Right lobe of liver (tissue), 6 donors: ENCODE measurements around the gene MAFF. TPM values are rescaled to one million over a fixed set of nuclear protein-coding genes. Genes with fewer than 3 reads are reported as not detected.

ENCODE experiments used
- ATAC-seq, 4 donors: fragments of 200-7000 bp; cut with Tn5 transposase; one replicate each; pipeline ENCODE4 v1.9.1; 2020; ENCODE audit warnings: mild to moderate bottlenecking in 4 of 4, moderate library complexity in 4 of 4
- DNase-seq, 3 donors: peaks; one replicate each; pipeline ENCODE4 v3.0.0-alpha.2; 2020
- H3K27ac ChIP-seq, 3 donors: fragments of 200-600 bp; one replicate each; pipeline ENCODE4 v1.8.0; 2022
- H3K27me3 ChIP-seq, 2 donors: fragments of 200-600 bp; one replicate each; pipeline ENCODE4 v1.8.0; 2022
- H3K36me3 ChIP-seq, 4 donors: fragments of 200-600 bp; sonication (generic) in 1 of 4; one replicate each; pipeline versions ENCODE4 v1.5.1 to v1.8.0; 2017 to 2022; ENCODE audit warnings: control low read depth in 1 of 4
- H3K4me1 ChIP-seq, 4 donors: fragments of 200-600 bp; sonication (generic) in 1 of 4; one replicate each; pipeline versions ENCODE4 v1.5.1 to v1.8.0; 2017 to 2022; ENCODE audit warnings: control low read depth in 1 of 4
- H3K4me3 ChIP-seq, 3 donors: fragments of 200-600 bp; one replicate each; pipeline ENCODE4 v1.8.0; 2022
- H3K9me3 ChIP-seq, 4 donors: fragments of 200-600 bp; sonication (generic) in 1 of 4; one replicate each; pipeline versions ENCODE4 v1.5.1 to v1.8.0; 2017 to 2022; ENCODE audit warnings: control low read depth in 1 of 4
- POLR2A ChIP-seq: fragments of 450-650 bp; IDR thresholded peaks from one replicate; pipeline ENCODE4 v1.6.1; 2017; ENCODE audit warnings: antibody characterized with exemption, mild to moderate bottlenecking
- WGBS: methylation state at CpG from one replicate; pipeline ENCODE4 v1.1.6; 2018; ENCODE audit warnings: low coverage, low lambda C conversion rate; ENCODE audit not compliant: insufficient coverage; ENCODE audit errors: missing lambda C conversion rate; 5-methylcytosine and 5-hydroxymethylcytosine counted together
- intact Hi-C, 2 donors: fragments of 100-400 bp; cut with DNase I; formaldehyde crosslinking; loops; one replicate each; pipeline versions ENCODE4 v1.11.2 to v1.14.1; 2022
- total RNA-seq, 6 experiments: library from RNA; depleted of rRNA in 2 of 6; stranded (reverse); fragments of >200 nt in 2 of 6; fragmentation: NEBNext Ultra II Directional in 3 of 6; extraction: Animal tissue kit (Norgen Biotek cat#: 25700) in 3 of 6; gene quantifications; one replicate each; pipeline versions ENCODE4 v1.1.0 to v1.2.4, GENCODE V29; 2016 to 2023
- TF ChIP-seq, protein P1 (sequence below), 4 donors: fragments of 200-600 bp in 3 of 4; fragments of 450-650 bp in 1 of 4; IDR thresholded peaks; one replicate each; pipeline versions ENCODE4 v1.5.1 to v1.8.0; 2016 to 2022; ENCODE audit warnings: antibody characterized with exemption in 4 of 4, mild to moderate bottlenecking in 2 of 4
- donor health status: DM: no; HTN: yes; CAD: no.
- donor health status: DM: no; HTN: no; CAD: no.
- donor health status: DM: no; HTN: no; CAD: no.
- donor health status: DM: no; HTN: yes; CAD: no.
- donor health status: DM: no; HTN: yes; CAD: no.

Gene MAFF
- total RNA-seq, 6 experiments from 2014 or later = 2.6 to 30.6 (median 11.0) TPM

DNA sequence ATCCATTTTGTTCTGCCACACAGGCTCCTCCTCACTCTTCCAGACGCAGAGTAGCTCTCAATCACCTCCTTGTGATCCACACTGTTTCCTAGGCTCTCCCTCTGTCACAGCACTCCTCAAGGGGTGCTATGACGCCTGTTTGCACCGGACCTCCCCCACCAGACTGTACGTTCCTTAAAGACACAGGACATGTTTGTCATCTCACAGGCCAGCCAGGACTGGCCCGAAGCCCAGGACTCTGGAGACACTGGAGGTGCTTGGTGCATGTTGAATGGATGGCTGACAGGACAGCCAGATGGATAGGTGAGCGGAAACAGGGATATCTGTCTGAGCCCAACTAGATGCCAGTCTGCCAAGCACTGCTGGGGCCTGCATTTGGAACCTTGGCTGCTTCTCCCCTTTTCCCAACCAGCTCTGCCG, 33.8 kb upstream of the MAFF start:
- ATAC-seq (peak in 1 of 4 donors; percentile 4), DNase-seq (peak in 1 of 3 donors; percentile 56)
- TF ChIP-seq, protein P1, sequence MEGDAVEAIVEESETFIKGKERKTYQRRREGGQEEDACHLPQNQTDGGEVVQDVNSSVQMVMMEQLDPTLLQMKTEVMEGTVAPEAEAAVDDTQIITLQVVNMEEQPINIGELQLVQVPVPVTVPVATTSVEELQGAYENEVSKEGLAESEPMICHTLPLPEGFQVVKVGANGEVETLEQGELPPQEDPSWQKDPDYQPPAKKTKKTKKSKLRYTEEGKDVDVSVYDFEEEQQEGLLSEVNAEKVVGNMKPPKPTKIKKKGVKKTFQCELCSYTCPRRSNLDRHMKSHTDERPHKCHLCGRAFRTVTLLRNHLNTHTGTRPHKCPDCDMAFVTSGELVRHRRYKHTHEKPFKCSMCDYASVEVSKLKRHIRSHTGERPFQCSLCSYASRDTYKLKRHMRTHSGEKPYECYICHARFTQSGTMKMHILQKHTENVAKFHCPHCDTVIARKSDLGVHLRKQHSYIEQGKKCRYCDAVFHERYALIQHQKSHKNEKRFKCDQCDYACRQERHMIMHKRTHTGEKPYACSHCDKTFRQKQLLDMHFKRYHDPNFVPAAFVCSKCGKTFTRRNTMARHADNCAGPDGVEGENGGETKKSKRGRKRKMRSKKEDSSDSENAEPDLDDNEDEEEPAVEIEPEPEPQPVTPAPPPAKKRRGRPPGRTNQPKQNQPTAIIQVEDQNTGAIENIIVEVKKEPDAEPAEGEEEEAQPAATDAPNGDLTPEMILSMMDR (IDR thresholded peaks at IDR 0.05) = no peak
- no peaks in the 10 kb centered on the region for H3K36me3 ChIP-seq
- intact Hi-C loops = loop anchor here in 1 of 2 donors (10.0 kb wide), 1 partner anchor 57 kb away; no protein-coding TSS in a partner anchor
- WGBS = 44% methylated on average over 4 of the region's 7 CpGs
- H3K9me3 ChIP-seq = no peaks in the 10 kb centered on the region
- no peak overlapping the region for H3K4me3 ChIP-seq
- peaks cover 0 to 44% (median 22%) of the 10 kb centered on the region in 4 donors for H3K4me1 ChIP-seq
- H3K27me3 ChIP-seq = no peaks in the 10 kb centered on the region
- H3K27ac ChIP-seq = peak overlapping the region in 1 of 3 donors; percentile 13

DNA sequence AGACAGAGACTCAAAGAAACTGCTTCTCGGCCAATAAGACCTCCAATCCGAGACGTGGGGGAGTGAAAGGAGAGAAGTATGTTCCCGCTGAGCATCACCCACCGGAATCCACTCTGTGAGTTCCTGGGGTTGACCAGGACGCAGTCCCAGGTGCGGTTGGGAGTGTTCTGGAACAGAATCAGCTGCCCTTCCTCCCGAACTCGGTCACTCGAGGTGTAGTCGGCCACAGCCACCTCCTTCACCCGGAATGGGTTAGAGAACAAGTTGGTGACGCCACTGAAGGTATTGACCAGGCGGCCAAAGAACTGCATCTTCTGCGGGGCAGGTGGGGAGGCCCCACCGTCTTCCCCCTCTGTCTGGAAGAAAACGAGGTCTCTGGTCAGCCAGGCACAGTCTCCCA, 32.7 kb upstream of the MAFF start:
- Histone ChIP-seq H3K27ac (no peak overlapping the region), H3K4me1 (peaks cover 0 to 36% (median 18%) of the 10 kb centered on the region in 4 donors), H3K4me3 (no peak overlapping the region), H3K27me3 (no peaks in the 10 kb centered on the region), H3K9me3 (no peaks in the 10 kb centered on the region), H3K36me3 (no peaks in the 10 kb centered on the region)
- WGBS = 100% methylated on average over 4 of the region's 17 CpGs
- intact Hi-C loops = loop anchor here in 1 of 2 donors (10.0 kb wide), 1 partner anchor 56 kb away; no protein-coding TSS in a partner anchor
- DNase-seq (peak in 1 of 3 donors; percentile 31), ATAC-seq (no peak)
- TF ChIP-seq POLR2A = no peak
- TF ChIP-seq, protein P1 (IDR thresholded peaks at IDR 0.05) = no peak

DNA sequence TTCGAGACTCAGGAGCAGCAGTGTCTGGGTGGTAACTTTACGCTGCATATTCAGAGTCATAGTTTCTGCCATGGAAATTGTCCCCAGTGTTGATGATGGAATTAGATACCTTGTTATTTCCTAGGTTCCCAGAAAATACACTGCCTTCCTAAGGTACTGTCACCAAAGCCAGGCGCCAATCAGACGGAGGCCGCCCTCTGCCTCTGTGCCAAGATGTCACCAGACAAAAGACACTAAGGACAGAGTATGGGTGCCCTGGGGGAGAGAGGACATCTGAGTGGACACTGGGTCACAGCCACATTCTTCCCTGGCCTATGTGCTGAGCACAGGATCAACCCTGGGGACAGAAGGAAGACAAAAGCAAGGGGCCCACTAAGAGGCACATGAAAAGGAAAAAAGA, 31.3 kb upstream of the MAFF start:
- H3K27ac ChIP-seq = no peak overlapping the region
- intact Hi-C loops = no loop called here
- H3K36me3 ChIP-seq = no peaks in the 10 kb centered on the region
- no peaks in the 10 kb centered on the region for H3K9me3 ChIP-seq
- peaks cover 0 to 23% (median 9%) of the 10 kb centered on the region in 4 donors for H3K4me1 ChIP-seq
- no peaks in the 10 kb centered on the region for H3K27me3 ChIP-seq
- DNase-seq = peak in 1 of 3 donors; percentile 26
- ATAC-seq = no peak
- no peak overlapping the region for H3K4me3 ChIP-seq
- WGBS = 100% methylated on average over 2 of the region's 5 CpGs
- TF ChIP-seq, protein P1 (IDR thresholded peaks at IDR 0.05) = no peak
- no peak for TF ChIP-seq POLR2A

DNA sequence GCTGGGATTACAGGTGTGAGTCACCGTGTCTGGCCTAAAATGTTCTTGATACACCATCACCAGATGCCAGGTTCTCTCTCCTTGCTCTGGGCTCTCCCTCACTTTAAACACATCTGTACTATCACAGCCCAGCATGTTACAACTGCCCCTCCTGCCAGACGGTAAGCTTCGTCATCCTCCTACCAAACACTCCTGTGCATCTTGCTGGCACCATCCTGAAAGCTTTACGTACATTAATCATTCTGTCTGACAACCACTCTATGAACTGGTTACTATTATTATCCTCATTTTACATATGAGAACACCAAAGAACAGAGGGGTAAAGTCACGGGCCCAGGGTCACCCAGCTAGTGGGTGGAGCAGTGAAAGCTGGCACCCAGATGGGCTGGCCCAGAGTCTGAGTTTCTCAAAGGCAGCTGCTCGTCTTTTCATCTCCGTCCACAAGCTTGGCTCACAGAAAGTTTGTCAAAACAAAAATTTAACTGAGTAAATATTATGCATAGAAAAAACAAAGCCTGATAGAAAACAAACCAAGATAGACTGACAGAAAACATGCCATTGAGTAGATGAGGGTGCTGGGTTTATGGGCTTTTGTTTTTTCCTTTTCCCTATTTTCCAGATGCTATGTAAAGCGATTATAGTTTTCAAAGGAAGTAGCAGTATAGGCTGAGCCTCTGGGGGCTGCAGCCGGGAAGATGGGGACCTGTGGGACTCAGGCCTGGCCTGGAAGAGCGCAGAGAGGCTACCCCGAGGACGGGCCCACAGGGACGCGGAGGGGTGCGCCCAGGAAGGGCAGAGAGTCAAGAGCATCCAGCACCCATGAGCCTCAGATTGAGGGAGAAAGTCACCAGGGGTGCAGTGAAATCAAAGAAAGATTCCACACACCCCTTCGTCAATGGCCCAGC, 29.6 kb upstream of the MAFF start:
- ATAC-seq = peak in 3 of 4 donors; percentile 1 to 6 (median 2)
- peak in 2 of 3 donors; percentile 44 for DNase-seq
- H3K27ac ChIP-seq = peak overlapping the region; percentile 58 to 67 (median 63)
- WGBS = 65% methylated on average over 9 of the region's 16 CpGs
- no peaks in the 10 kb centered on the region for H3K9me3 ChIP-seq
- peaks cover 0 to 20% (median 9%) of the 10 kb centered on the region in 4 donors for H3K4me1 ChIP-seq
- TF ChIP-seq, protein P1 (IDR thresholded peaks at IDR 0.05) = no peak
- TF ChIP-seq POLR2A = no peak
- H3K27me3 ChIP-seq = no peaks in the 10 kb centered on the region
- no peaks in the 10 kb centered on the region for H3K36me3 ChIP-seq
- H3K4me3 ChIP-seq = no peak overlapping the region
- intact Hi-C loops = no loop called here
